Stomach (tissue), 9 donors: ENCODE data around the gene FIBP. TPM values are rescaled to one million over a fixed set of nuclear protein-coding genes. Genes with fewer than 3 reads are reported as not detected.
"Not testable (repeated sequence)": the region's sequence is repeated elsewhere in the genome, so short reads cannot be mapped to it uniquely, and the experiment has no call there.

Experiments used
- DNase-seq, 2 donors: peaks; one replicate each; pipeline versions ENCODE4 v3.0.0 to v3.0.0-alpha.2; 2013 to 2019
- H3K27ac ChIP-seq, 5 donors: fragments of 200-600 bp in 4 of 5; sonication (generic) in 4 of 5; one replicate each; pipeline ENCODE4 v1.5.1; 2013 to 2019; ENCODE audit warnings: mild to moderate bottlenecking in 1 of 5, moderate library complexity in 1 of 5
- H3K27me3 ChIP-seq, 3 donors: fragments of 200-600 bp; sonication (generic); one replicate each; pipeline ENCODE4 v1.5.1; 2017 to 2019; ENCODE audit warnings: mixed run types in 1 of 3
- H3K36me3 ChIP-seq, 4 donors: fragments of 200-600 bp; sonication (generic); 1 replicate in 3 of 4; 2 replicates in 1 of 4; pipeline ENCODE4 v1.5.1; 2016 to 2019
- H3K4me1 ChIP-seq, 4 donors: fragments of 200-600 bp; sonication (generic); one replicate each; pipeline ENCODE4 v1.5.1; 2016 to 2019
- H3K4me3 ChIP-seq, 4 donors: fragments of 200-600 bp; sonication (generic) in 3 of 4; one replicate each; pipeline ENCODE4 v1.5.1; 2016 to 2019; ENCODE audit warnings: mild to moderate bottlenecking in 1 of 4
- H3K9me3 ChIP-seq, 4 donors: fragments of 200-600 bp; sonication (generic); one replicate each; pipeline ENCODE4 v1.5.1; 2016 to 2019
- EP300 ChIP-seq: sonication (generic); formaldehyde crosslinking; IDR thresholded peaks from one replicate; pipeline ENCODE4 v1.6.1; 2017; ENCODE audit warnings: antibody characterized with exemption
- POLR2A ChIP-seq, 4 donors: fragments of 450-650 bp; IDR thresholded peaks; one replicate each; pipeline ENCODE4 v1.6.1; 2016; ENCODE audit warnings: antibody characterized with exemption in 4 of 4, control low read depth in 2 of 4, mild to moderate bottlenecking in 1 of 4, moderate library complexity in 1 of 4
- POLR2AphosphoS5 ChIP-seq, 3 donors: sonication (generic); formaldehyde crosslinking; IDR thresholded peaks; one replicate each; pipeline ENCODE4 v1.6.1; 2016; ENCODE audit warnings: antibody characterized with exemption in 3 of 3
- WGBS, 5 donors: extraction: QIAGEN DNeasy Blood & Tissue Kit in 3 of 5; methylation state at CpG; one replicate each; pipeline versions ENCODE4 v1.1.5 to v1.1.7; 2013 to 2018; 5-methylcytosine and 5-hydroxymethylcytosine counted together
- intact Hi-C: fragments of 100-400 bp; cut with DNase I; formaldehyde crosslinking; loops from one replicate; pipeline ENCODE4 v1.15.1; 2023; ENCODE audit warnings: low total_unique reads
- polyA plus RNA-seq, 3 donors: library from polyadenylated mRNA; stranded (reverse); fragments of 200-250 nt; gene quantifications; one replicate each; pipeline ENCODE4 v1.2.3, GENCODE V29; 2013
- total RNA-seq, 5 donors: library from RNA; depleted of rRNA; stranded (reverse); fragments of >200 nt; gene quantifications; one replicate each; pipeline versions ENCODE4 v1.1.0 to v1.2.3, GENCODE V29; 2014 to 2016
- TF ChIP-seq, protein P1 (sequence below), 7 experiments: fragments of 450-650 bp in 4 of 7; fragments of 200-600 bp in 3 of 7; sonication (generic) in 3 of 7; IDR thresholded peaks; one replicate each; pipeline ENCODE4 v1.5.1; 2016 to 2019; ENCODE audit warnings: antibody characterized with exemption in 7 of 7, control low read depth in 2 of 7, mild to moderate bottlenecking in 1 of 7
- donor health status: healthy with polysubstance abuse.
- donor health status: Bipolar disorder and iron deficiency.
- donor health status: healthy.

The FIBP gene
- total and polyA plus RNA-seq, 8 donors: 25.4 to 488 (median 70.2) TPM

GRCh38 chr11:65850217-65851082, 37.8 kb downstream of the FIBP start:
- intact Hi-C loops: no loop called here
- DNase-seq: no peak

GRCh38 chr11:65849771-65850216, 38.5 kb downstream of the FIBP start:
- DNase-seq: peak in 1 of 2 donors; percentile 8
- no peak for TF ChIP-seq POLR2AphosphoS5 (IDR thresholded peaks at IDR 0.05)
- no peak for TF ChIP-seq POLR2A (IDR thresholded peaks at IDR 0.05)
- TF ChIP-seq EP300: no peak
- TF ChIP-seq, protein P1, sequence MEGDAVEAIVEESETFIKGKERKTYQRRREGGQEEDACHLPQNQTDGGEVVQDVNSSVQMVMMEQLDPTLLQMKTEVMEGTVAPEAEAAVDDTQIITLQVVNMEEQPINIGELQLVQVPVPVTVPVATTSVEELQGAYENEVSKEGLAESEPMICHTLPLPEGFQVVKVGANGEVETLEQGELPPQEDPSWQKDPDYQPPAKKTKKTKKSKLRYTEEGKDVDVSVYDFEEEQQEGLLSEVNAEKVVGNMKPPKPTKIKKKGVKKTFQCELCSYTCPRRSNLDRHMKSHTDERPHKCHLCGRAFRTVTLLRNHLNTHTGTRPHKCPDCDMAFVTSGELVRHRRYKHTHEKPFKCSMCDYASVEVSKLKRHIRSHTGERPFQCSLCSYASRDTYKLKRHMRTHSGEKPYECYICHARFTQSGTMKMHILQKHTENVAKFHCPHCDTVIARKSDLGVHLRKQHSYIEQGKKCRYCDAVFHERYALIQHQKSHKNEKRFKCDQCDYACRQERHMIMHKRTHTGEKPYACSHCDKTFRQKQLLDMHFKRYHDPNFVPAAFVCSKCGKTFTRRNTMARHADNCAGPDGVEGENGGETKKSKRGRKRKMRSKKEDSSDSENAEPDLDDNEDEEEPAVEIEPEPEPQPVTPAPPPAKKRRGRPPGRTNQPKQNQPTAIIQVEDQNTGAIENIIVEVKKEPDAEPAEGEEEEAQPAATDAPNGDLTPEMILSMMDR (IDR thresholded peaks at IDR 0.05): no peak
- intact Hi-C loops: no loop called here
- H3K36me3 ChIP-seq: peaks cover 28 to 46% (median 44%) of the 10 kb centered on the region in 4 donors
- H3K4me1 ChIP-seq: peaks cover 2 to 33% (median 29%) of the 10 kb centered on the region in 4 donors
- WGBS, 5 donors: 41 to 59% (median 55%) methylated on average over 13 to 16 of the region's 16 CpGs
- H3K27ac ChIP-seq: no peak overlapping the region
- peaks cover 0 to 7% (median 0%) of the 10 kb centered on the region in 4 donors for H3K9me3 ChIP-seq
- no peak overlapping the region for H3K4me3 ChIP-seq
- no peaks in the 10 kb centered on the region for H3K27me3 ChIP-seq

More at GRCh38 chr11:65850217-65851082, 37.8 kb downstream of the FIBP start:
- no peak overlapping the region for H3K27ac ChIP-seq
- TF ChIP-seq EP300 (no peak), POLR2A (IDR thresholded peaks at IDR 0.05) (no peak), POLR2AphosphoS5 (IDR thresholded peaks at IDR 0.05) (no peak)
- TF ChIP-seq, protein P1 (IDR thresholded peaks at IDR 0.05): no peak
- peaks cover 9 to 39% (median 35%) of the 10 kb centered on the region in 4 donors for H3K4me1 ChIP-seq
- WGBS, 5 donors: 74 to 80% (median 78%) methylated on average over 19 to 20 of the region's 20 CpGs
- peaks cover 35 to 53% (median 50%) of the 10 kb centered on the region in 4 donors for H3K36me3 ChIP-seq
- no peaks in the 10 kb centered on the region for H3K27me3 ChIP-seq
- peaks cover 0 to 7% (median 0%) of the 10 kb centered on the region in 4 donors for H3K9me3 ChIP-seq
- no peak overlapping the region for H3K4me3 ChIP-seq

GRCh38 chr11:65849366-65849765, 38.9 kb downstream of the FIBP start:
- DNase-seq: peak in 1 of 2 donors; percentile 13
- TF ChIP-seq EP300: no peak
- no peak for TF ChIP-seq POLR2AphosphoS5 (IDR thresholded peaks at IDR 0.05)
- TF ChIP-seq POLR2A (IDR thresholded peaks at IDR 0.05): no peak
- TF ChIP-seq, protein P1 (IDR thresholded peaks at IDR 0.05): no peak
- H3K4me1 ChIP-seq: peaks cover 4 to 33% (median 26%) of the 10 kb centered on the region in 4 donors
- 40 to 57% (median 46%) methylated on average over 2 to 8 of the region's 8 CpGs for WGBS, 5 donors
- H3K36me3 ChIP-seq: peaks cover 24 to 42% (median 39%) of the 10 kb centered on the region in 4 donors
- H3K4me3 ChIP-seq: no peak overlapping the region
- H3K9me3 ChIP-seq: peaks cover 0 to 7% (median 0%) of the 10 kb centered on the region in 4 donors
- H3K27ac ChIP-seq: no peak overlapping the region
- no peaks in the 10 kb centered on the region for H3K27me3 ChIP-seq
- intact Hi-C loops: no loop called here

DNA sequence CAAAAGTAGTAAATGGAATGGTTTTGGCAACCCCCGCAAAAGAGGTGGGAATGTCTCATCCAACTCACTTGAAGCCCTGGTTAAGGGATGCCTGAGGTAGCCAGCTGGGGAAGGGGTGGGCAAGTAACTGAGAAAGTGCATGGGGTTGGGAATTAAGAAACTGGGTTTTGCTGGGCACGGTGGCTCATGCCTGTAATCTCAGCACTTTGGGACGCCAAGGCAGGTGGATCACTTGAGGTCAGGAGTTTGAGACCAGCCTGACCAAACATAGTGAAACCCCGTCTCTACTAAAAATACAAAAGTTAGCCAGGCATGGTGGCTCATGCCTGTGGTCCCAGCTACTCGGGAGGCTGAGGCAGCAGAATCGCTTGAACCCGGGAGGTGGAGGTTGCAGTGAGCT, 39.6 kb downstream of the FIBP start:
- H3K27me3 ChIP-seq, H3K27ac ChIP-seq, DNase-seq, H3K9me3 ChIP-seq, intact Hi-C loops, H3K4me3 ChIP-seq: not testable (repeated sequence)
- 57 to 64% (median 62%) methylated on average over 7 of the region's 7 CpGs for WGBS, 5 donors
- Histone ChIP-seq H3K36me3 (peaks cover 17 to 35% (median 33%) of the 10 kb centered on the region in 4 donors), H3K4me1 (peaks cover 8 to 33% (median 23%) of the 10 kb centered on the region in 4 donors)
